A673 (cell line): ENCODE data around the gene CIDEC. TPM values are rescaled to one million over a fixed set of nuclear protein-coding genes. Genes with fewer than 3 reads are reported as not detected.

Source experiments
- BruUV-seq: library from RNA; stranded (reverse); fragments of 400-500 nt; replicated peaks from 2 replicates; lab custom pipeline; 2021; lab: Mats Ljungman, UMichigan
- CTCF ChIA-PET: fragments of 300-600 bp; sonication (Branson Sonifier 250); formaldehyde crosslinking; loops from one replicate; lab custom pipeline; 2022; ENCODE audit warnings: antibody characterized with exemption; lab: Charles Lee
- POLR2A ChIA-PET: fragments of 300-600 bp; sonication (Branson Sonifier 250); formaldehyde crosslinking; loops from one replicate; lab custom pipeline; 2022; ENCODE audit warnings: antibody characterized with exemption; ENCODE audit not compliant: low non-redundant PET; lab: Charles Lee
- DNase-seq: peaks from one replicate; pipeline ENCODE4 v3.0.0-alpha.2; 2015; ENCODE audit warnings: low spot score
- H3K27ac ChIP-seq: fragments of 200-600 bp; sonication (generic); 2 replicates; pipeline ENCODE4 v1.5.1; 2016; ENCODE audit warnings: mixed run types, low read depth, mild to moderate bottlenecking, mixed read lengths, antibody characterized with exemption, low read length; ENCODE audit not compliant: poor library complexity, severe bottlenecking
- H3K27me3 ChIP-seq: fragments of 200-600 bp; sonication (generic); replicated peaks from 2 replicates; pipeline ENCODE4 v1.6.1; 2017; ENCODE audit warnings: mixed run types, low read depth, mild to moderate bottlenecking, mixed read lengths, antibody characterized with exemption, low read length; ENCODE audit not compliant: insufficient read depth, poor library complexity
- H3K36me3 ChIP-seq: fragments of 200-600 bp; sonication (generic); 2 replicates; pipeline ENCODE4 v1.6.1; 2016; ENCODE audit warnings: mixed run types, mild to moderate bottlenecking, mixed read lengths, antibody characterized with exemption, low read length; ENCODE audit not compliant: insufficient read depth, poor library complexity, severe bottlenecking
- H3K4me1 ChIP-seq: fragments of 200-600 bp; sonication (generic); 2 replicates; pipeline ENCODE4 v1.6.1; 2017; ENCODE audit warnings: mixed run types, mild to moderate bottlenecking, mixed read lengths, antibody characterized with exemption, low read length; ENCODE audit not compliant: insufficient read depth, poor library complexity, severe bottlenecking
- H3K4me3 ChIP-seq: fragments of 200-600 bp; sonication (generic); 2 replicates; pipeline ENCODE4 v1.5.1; 2016; ENCODE audit warnings: low read depth, mixed run types, mild to moderate bottlenecking, mixed read lengths, low read length; ENCODE audit not compliant: poor library complexity, severe bottlenecking
- H3K9me3 ChIP-seq: fragments of 200-600 bp; sonication (generic); 2 replicates; pipeline ENCODE4 v1.6.1; 2016; ENCODE audit warnings: mixed run types, low read depth, mild to moderate bottlenecking, mixed read lengths, antibody characterized with exemption, low read length; ENCODE audit not compliant: poor library complexity, severe bottlenecking
- CTCF ChIP-seq: fragments of 300-800, 200-600 bp; sonication (generic); conservative IDR thresholded peaks from 2 replicates; pipeline ENCODE4 v1.5.1; 2017; ENCODE audit warnings: low read depth, mild to moderate bottlenecking, antibody characterized with exemption, low read length, moderate library complexity, mixed read lengths
- EZH2 ChIP-seq: fragments of 200-600 bp; sonication (generic); IDR thresholded peaks from 2 replicates; pipeline ENCODE4 v1.6.1; 2017; ENCODE audit warnings: borderline replicate concordance, low read depth, mild to moderate bottlenecking, mixed read lengths, antibody characterized with exemption, low read length; ENCODE audit not compliant: poor library complexity, severe bottlenecking
- intact Hi-C: fragments of 100-400 bp; cut with micrococcal nuclease; formaldehyde crosslinking; loops from one replicate; pipeline ENCODE4 v1.10.0; 2022; ENCODE audit not compliant: unreplicated experiment
- total RNA-seq: library from RNA; stranded (reverse); gene quantifications from 2 replicates; pipeline ENCODE4 v1.2.3, GENCODE V29; 2021

The CIDEC gene
- total RNA-seq, 1 experiment from 2014 or later: not detected

- intact Hi-C loops: no loop called here
- peaks cover 2% of the 10 kb centered on the region for H3K4me1 ChIP-seq
- no TSS peak for BruUV-seq
- POLR2A ChIA-PET: no interaction called here
- no peaks in the 10 kb centered on the region for H3K9me3 ChIP-seq
- no peak for TF ChIP-seq CTCF
- TF ChIP-seq EZH2: no peak
- CTCF ChIA-PET: no interaction called here
- H3K4me3 ChIP-seq: no peak overlapping the region
- no peak overlapping the region for H3K27ac ChIP-seq
- DNase-seq: no peak
- no peaks in the 10 kb centered on the region for H3K27me3 ChIP-seq
- no peaks in the 10 kb centered on the region for H3K36me3 ChIP-seq
Observed at GRCh38 chr3:9909221-9910013, 29.4 kb upstream of the CIDEC start.

DNA sequence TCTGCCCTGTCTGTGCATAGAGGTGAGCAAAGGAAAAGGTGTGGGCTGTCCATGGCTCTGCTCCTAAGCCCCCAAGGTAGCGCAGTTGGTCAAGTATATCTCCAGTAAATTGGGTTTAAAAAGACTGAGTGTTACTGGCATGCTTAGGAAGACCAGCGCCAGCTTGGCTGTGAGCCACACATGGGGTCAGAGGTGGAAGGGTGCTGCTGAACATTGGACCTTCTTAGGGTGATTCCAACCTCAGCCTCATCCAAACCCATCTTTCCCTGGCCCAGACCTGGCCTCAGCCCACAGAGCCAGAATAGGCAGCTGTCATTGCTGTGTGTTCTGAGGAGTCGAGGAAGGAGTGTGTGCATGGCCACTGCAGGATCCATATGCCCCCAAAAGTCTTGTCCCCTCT is 28.2 kb upstream of the CIDEC start:
- H3K36me3 ChIP-seq: no peaks in the 10 kb centered on the region
- no peaks in the 10 kb centered on the region for H3K9me3 ChIP-seq
- DNase-seq: no peak
- TF ChIP-seq EZH2 (no peak), CTCF (no peak)
- ChIA-PET CTCF (no interaction called here), POLR2A (no interaction called here)
- no peak overlapping the region for H3K27ac ChIP-seq
- peaks cover 4% of the 10 kb centered on the region for H3K4me1 ChIP-seq
- intact Hi-C loops: no loop called here
- H3K27me3 ChIP-seq: no peaks in the 10 kb centered on the region
- BruUV-seq: no TSS peak
- no peak overlapping the region for H3K4me3 ChIP-seq

DNA sequence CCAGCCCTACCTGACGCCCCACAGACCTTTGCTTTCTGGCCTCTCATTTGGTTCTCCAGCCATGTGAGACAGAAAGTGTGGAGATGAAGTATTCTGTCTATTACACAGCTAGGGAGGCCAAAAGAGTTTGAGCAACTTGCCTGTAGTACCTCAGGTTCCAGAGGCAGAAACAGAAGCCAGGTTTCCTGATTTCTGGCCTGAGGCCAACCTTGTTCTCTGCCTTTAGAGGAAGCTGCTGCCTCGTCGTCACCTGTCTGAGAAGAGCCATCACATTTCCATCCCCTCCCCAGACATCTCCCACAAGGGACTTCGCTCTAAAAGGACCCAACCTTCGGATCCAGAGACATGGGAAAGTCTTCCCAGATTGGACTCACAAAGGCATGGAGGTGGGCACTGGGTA is 26.4 kb upstream of the CIDEC start:
- no peak overlapping the region for H3K27ac ChIP-seq
- ChIA-PET CTCF (no interaction called here), POLR2A (no interaction called here)
- no TSS peak for BruUV-seq
- no peaks in the 10 kb centered on the region for H3K9me3 ChIP-seq
- no peaks in the 10 kb centered on the region for H3K27me3 ChIP-seq
- H3K36me3 ChIP-seq: no peaks in the 10 kb centered on the region
- no peak overlapping the region for H3K4me3 ChIP-seq
- intact Hi-C loops: no loop called here
- no peak for DNase-seq
- peaks cover 13% of the 10 kb centered on the region for H3K4me1 ChIP-seq
- TF ChIP-seq EZH2: no peak
- TF ChIP-seq CTCF: no peak
